GM19023 (cell line): ENCODE data around the gene TRIM54.
"Not testable (repeated sequence)": the region's sequence is repeated elsewhere in the genome, so short reads cannot be mapped to it uniquely, and the experiment has no call there.

Source experiments
- ATAC-seq: cut with Tn5 transposase; IDR thresholded peaks from one replicate; pipeline ENCODE4 v1.9.1; 2021; ENCODE audit warnings: mild to moderate bottlenecking, moderate library complexity; ENCODE audit not compliant: unreplicated experiment

The TRIM54 gene

GRCh38 chr2:27281442-27281841 lies 787 bp upstream of the TRIM54 start:
- no peak for ATAC-seq

- no peak for ATAC-seq
Observed at GRCh38 chr2:27282892-27283291, 663 bp downstream of the TRIM54 start.

- ATAC-seq: no peak
Observed at GRCh38 chr2:27284996-27285395, 2.8 kb downstream of the TRIM54 start.

GRCh38 chr2:27285481-27285880 lies 3.3 kb downstream of the TRIM54 start:
- no peak for ATAC-seq

GRCh38 chr2:27288610-27289009 lies 6.4 kb downstream of the TRIM54 start:
- ATAC-seq: no peak

- no peak for ATAC-seq
Observed at GRCh38 chr2:27290549-27290948, 8.3 kb downstream of the TRIM54 start.

GRCh38 chr2:27291865-27292264 lies 9.6 kb downstream of the TRIM54 start:
- ATAC-seq: no peak

GRCh38 chr2:27294928-27295327 lies 12.7 kb downstream of the TRIM54 start:
- ATAC-seq: no peak

GRCh38 chr2:27296481-27296880 lies 14.3 kb downstream of the TRIM54 start:
- no peak for ATAC-seq

- ATAC-seq: no peak
Observed at GRCh38 chr2:27297195-27297594, 15.0 kb downstream of the TRIM54 start.

GRCh38 chr2:27298391-27299080 lies 16.3 kb downstream of the TRIM54 start:
- no peak for ATAC-seq

GRCh38 chr2:27300606-27301005 lies 18.4 kb downstream of the TRIM54 start:
- not testable (repeated sequence) for ATAC-seq

GRCh38 chr2:27303093-27304025 lies 21.1 kb downstream of the TRIM54 start:
- ATAC-seq: no peak

GRCh38 chr2:27304488-27305240 lies 22.4 kb downstream of the TRIM54 start:
- no peak for ATAC-seq

GRCh38 chr2:27305516-27305915 lies 23.3 kb downstream of the TRIM54 start:
- ATAC-seq: no peak

GRCh38 chr2:27306136-27306535 lies 23.9 kb downstream of the TRIM54 start:
- ATAC-seq: no peak

- ATAC-seq: no peak
Observed at GRCh38 chr2:27306573-27307286, 24.5 kb downstream of the TRIM54 start.

- ATAC-seq: no peak
Observed at GRCh38 chr2:27307287-27307544, 25.0 kb downstream of the TRIM54 start.

GRCh38 chr2:27307545-27308358 lies 25.5 kb downstream of the TRIM54 start:
- no peak for ATAC-seq

GRCh38 chr2:27308359-27308881 lies 26.2 kb downstream of the TRIM54 start, which contains the start of gene UCN:
TSS of gene UCN (minus strand) at chr2:27308445. CDS start at chr2:27307895, 550 bp downstream.
- ATAC-seq: no peak
